ENCODE results near the gene UBXN10.

Gene UBXN10

DNA sequence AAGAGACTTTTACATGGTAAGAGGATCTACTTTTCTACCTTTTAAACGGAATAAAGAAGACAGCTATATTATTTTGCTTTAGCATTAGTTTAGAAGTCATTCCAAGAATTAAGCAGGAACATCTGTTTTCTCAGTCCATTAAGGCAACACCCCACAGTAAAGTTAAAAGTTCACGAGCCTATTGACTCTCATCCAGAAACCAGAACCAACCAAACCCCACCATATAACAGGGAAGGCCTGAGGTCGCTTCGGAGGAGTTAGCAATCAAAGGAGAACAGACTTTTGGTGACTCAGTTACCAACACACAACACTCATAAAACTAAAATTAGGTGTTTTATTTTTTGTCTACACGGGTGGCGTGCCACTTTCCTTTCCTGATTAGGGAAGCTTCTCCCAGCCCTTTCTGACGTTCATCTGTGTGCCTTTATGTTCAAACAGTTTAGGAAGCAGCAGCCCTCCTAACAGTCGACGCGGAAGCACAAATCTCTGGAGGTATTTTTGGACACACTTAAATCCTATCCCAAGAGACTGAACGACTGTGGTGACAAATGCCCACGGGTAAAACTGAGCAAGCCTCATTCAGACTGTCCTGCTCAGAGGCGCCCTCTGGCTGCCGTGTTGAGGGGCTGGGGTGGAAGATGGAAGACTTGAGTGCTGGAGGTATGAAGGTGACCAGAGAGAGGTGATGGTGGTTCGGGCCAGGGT is 9.0 kb downstream of the UBXN10 start:
- Mint-ChIP-seq H3K4me1 (ENCODE audit: low read depth) (peaks cover 5% of the 10 kb centered on the region), H3K27ac (no peak overlapping the region), H3K9me3 (no peaks in the 10 kb centered on the region), H3K4me3 (no peak overlapping the region), H3K36me3 (ENCODE audit: low read depth) (no peaks in the 10 kb centered on the region), H3K27me3 (peaks cover 51% of the 10 kb centered on the region)
- intact Hi-C loops (cut with micrococcal nuclease) = loop anchor here (1.0 to 2.0 kb wide), 3 partner anchors 94 to 277 kb away; no protein-coding TSS in a partner anchor

DNA sequence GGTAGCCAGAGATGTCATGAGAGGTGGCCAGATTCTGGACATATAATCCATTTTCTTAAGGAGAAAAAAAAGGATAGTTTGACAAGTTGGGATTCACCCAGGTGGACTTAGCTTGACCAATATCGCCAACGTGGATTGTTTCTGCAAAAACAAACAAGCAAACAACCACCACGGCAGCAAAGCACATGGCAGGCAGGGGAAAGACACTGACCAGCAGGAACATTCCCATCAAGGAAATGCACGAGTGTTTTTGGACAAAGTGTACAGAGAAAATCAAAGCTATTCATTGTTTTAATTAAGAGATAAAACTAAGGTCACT is 9.5 kb downstream of the UBXN10 start:
- H3K36me3 Mint-ChIP-seq (ENCODE audit: low read depth) = no peaks in the 10 kb centered on the region
- intact Hi-C loops (cut with micrococcal nuclease) = loop anchor here (1.0 to 2.0 kb wide), 3 partner anchors 95 to 277 kb away; no protein-coding TSS in a partner anchor
- H3K27me3 Mint-ChIP-seq = peaks cover 54% of the 10 kb centered on the region
- no peaks in the 10 kb centered on the region for H3K9me3 Mint-ChIP-seq
- peaks cover 5% of the 10 kb centered on the region for H3K4me1 Mint-ChIP-seq (ENCODE audit: low read depth)
- H3K4me3 Mint-ChIP-seq = no peak overlapping the region
- H3K27ac Mint-ChIP-seq = no peak overlapping the region

DNA sequence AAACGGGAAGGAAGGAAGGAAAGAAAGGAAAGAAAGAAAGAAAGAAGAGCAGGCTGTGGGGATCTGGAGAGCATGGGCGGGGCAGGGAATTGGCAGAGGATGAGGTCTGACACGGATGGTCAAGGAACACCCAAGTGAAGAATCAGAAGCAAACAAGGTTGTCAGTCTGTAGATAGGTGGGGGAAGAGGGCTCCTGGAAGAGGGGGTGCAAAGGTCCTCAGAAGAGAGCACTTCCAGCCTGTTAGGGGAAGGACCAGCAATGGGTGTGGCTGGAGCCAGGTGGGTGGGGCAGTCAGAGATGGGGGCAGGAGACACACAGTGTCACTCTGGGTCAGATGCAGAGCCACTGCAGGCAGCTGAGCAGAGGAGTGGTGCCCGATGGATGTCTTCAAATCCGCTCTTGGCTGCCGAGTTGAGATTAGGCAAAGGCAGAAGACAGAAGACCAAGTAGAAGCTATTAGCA is 11.5 kb downstream of the UBXN10 start:
- peaks cover 53% of the 10 kb centered on the region for H3K27me3 Mint-ChIP-seq
- H3K27ac Mint-ChIP-seq = no peak overlapping the region
- H3K4me1 Mint-ChIP-seq (ENCODE audit: low read depth) = peaks cover 5% of the 10 kb centered on the region
- no peak overlapping the region for H3K4me3 Mint-ChIP-seq
- no peaks in the 10 kb centered on the region for H3K9me3 Mint-ChIP-seq
- intact Hi-C loops (cut with micrococcal nuclease) = no loop called here
- no peaks in the 10 kb centered on the region for H3K36me3 Mint-ChIP-seq (ENCODE audit: low read depth)

DNA sequence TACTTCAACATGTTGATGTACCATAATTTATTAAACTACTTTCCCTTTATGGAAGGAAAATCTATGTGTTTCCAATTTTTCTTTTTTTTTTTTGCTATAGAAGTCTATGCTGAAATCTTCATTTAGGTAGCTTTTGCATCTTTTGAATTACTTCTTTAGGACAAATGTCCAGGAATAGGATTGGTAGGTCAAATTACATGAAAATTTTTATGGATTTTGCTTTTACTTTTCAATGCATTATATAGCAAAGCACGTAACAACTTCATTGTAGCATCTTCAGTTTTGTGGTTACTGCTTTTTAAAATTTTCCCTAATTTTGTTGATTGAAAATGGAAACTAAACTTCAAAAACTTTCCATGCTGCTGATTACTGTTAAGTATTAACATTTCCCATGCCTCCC is 12.4 kb downstream of the UBXN10 start:
- intact Hi-C loops (cut with micrococcal nuclease) = no loop called here
- Mint-ChIP-seq H3K4me3 (no peak overlapping the region), H3K36me3 (ENCODE audit: low read depth) (no peaks in the 10 kb centered on the region), H3K27ac (no peak overlapping the region), H3K27me3 (peaks cover 48% of the 10 kb centered on the region), H3K9me3 (no peaks in the 10 kb centered on the region), H3K4me1 (ENCODE audit: low read depth) (peaks cover 5% of the 10 kb centered on the region)

DNA sequence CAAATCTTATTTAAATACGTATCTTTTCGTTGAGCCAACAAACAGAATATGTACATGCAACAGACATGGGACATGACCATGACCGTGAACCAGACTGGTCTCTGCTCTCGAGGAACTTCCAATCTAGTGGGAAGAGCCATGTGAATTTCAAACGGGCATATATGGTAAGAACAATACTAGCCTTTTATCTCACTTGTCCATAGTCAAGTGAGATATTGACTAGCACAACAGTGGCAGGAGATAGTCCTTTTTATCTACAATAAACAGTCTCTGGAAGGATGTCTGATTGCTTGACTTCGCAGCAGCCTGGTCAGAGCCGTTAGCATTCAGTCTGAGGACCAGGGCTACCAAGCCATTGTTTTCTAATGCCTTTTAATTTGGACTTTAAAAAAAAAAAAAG is 13.0 kb downstream of the UBXN10 start:
- Mint-ChIP-seq H3K9me3 (no peaks in the 10 kb centered on the region), H3K4me3 (no peak overlapping the region), H3K27me3 (peaks cover 50% of the 10 kb centered on the region), H3K4me1 (ENCODE audit: low read depth) (peaks cover 5% of the 10 kb centered on the region), H3K27ac (no peak overlapping the region), H3K36me3 (ENCODE audit: low read depth) (no peaks in the 10 kb centered on the region)
- intact Hi-C loops (cut with micrococcal nuclease) = no loop called here

DNA sequence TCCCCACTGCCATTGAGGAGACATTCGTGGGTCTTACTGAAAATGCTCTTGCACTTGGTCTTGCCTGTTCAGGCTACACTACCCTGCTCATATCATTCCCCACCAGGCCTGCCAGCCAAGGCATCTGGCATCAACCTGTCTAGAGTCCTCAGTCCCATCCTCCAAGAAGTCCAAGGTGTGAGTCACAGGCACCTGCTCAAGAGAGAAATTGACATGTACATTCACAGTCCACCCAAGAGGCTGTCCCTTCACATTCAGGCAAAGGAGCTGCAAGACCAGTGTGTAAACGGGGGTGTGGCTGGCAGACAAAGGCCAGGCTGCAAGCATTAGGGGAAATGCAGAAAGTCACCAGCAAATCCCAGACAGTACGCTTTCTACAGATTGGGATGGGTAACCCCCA is 13.5 kb downstream of the UBXN10 start:
- Mint-ChIP-seq H3K9me3 (no peaks in the 10 kb centered on the region), H3K4me3 (no peak overlapping the region), H3K27me3 (peaks cover 50% of the 10 kb centered on the region), H3K36me3 (ENCODE audit: low read depth) (no peaks in the 10 kb centered on the region), H3K27ac (no peak overlapping the region), H3K4me1 (ENCODE audit: low read depth) (peaks cover 5% of the 10 kb centered on the region)
- intact Hi-C loops (cut with micrococcal nuclease) = no loop called here

DNA sequence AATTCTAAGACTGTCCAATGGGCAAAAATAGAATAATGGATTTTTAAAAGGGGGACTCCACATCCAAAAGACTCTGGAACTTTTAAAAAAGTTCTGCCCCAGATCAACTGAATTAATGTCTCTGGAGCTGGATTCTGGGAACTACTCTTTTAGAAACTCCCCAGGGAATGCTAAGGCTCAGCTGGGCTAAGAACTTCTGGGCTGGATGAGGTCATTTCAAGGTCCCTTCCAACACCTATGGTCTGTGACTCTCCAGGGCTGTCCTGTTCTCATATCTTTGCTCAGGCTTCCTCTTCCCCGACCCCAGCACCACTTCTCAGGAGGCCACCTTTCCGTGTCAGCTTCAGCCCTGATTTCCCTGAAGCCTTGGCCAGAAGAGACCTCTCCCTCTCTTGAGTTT is 13.9 kb downstream of the UBXN10 start:
- Mint-ChIP-seq H3K9me3 (no peaks in the 10 kb centered on the region), H3K36me3 (ENCODE audit: low read depth) (no peaks in the 10 kb centered on the region), H3K27ac (no peak overlapping the region), H3K4me1 (ENCODE audit: low read depth) (peaks cover 5% of the 10 kb centered on the region), H3K27me3 (peaks cover 50% of the 10 kb centered on the region), H3K4me3 (no peak overlapping the region)
- intact Hi-C loops (cut with micrococcal nuclease) = no loop called here

DNA sequence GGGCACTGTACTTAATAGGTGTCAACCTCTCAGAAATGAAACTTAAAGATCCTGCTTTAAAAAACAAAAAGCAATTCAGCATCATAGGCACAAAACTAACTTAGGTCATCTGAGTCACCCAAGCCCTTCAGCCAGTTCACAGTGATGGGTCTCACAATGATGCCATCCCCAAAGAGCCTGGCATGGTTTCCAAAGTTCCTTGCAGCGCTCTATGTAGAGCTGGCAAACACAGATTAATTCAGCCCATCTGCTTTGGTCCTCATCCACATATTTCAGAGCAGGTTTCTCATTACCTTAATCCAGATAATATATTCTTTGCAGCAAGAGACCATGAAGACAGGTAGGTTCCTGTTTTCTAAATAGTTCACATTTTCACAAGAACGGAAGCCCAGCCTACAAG is 15.1 kb downstream of the UBXN10 start:
- intact Hi-C loops (cut with micrococcal nuclease) = no loop called here
- H3K27me3 Mint-ChIP-seq = peaks cover 47% of the 10 kb centered on the region
- no peaks in the 10 kb centered on the region for H3K9me3 Mint-ChIP-seq

DNA sequence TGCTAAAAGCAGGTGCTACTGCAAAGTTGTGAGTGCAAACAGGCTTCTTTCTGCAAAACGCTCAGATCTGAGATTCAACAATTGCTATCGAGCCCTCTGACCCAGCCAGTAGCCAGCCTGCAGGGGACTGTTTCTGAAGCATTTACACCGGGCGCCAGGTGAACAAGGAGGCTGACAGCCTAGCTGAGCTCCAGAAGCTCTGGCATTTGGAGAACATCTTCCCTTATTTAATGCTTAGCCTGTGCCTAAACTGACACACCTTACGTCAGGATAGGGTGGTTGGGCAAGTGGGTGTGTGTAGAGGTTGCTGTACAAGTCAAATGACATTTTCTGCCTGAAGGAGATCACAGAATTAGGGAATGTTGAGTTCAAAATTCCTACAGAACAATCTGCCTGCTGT is 16.3 kb downstream of the UBXN10 start:
- Mint-ChIP-seq H3K27me3 (peaks cover 39% of the 10 kb centered on the region), H3K27ac (no peak overlapping the region), H3K36me3 (ENCODE audit: low read depth) (no peaks in the 10 kb centered on the region), H3K9me3 (no peaks in the 10 kb centered on the region), H3K4me1 (ENCODE audit: low read depth) (peaks cover 3% of the 10 kb centered on the region), H3K4me3 (no peak overlapping the region)
- intact Hi-C loops (cut with micrococcal nuclease) = no loop called here

More for the DNA sequence above, 15.1 kb downstream of the UBXN10 start:
- Mint-ChIP-seq H3K36me3 (ENCODE audit: low read depth) (no peaks in the 10 kb centered on the region), H3K4me1 (ENCODE audit: low read depth) (peaks cover 5% of the 10 kb centered on the region), H3K27ac (no peak overlapping the region), H3K4me3 (no peak overlapping the region)

DNA sequence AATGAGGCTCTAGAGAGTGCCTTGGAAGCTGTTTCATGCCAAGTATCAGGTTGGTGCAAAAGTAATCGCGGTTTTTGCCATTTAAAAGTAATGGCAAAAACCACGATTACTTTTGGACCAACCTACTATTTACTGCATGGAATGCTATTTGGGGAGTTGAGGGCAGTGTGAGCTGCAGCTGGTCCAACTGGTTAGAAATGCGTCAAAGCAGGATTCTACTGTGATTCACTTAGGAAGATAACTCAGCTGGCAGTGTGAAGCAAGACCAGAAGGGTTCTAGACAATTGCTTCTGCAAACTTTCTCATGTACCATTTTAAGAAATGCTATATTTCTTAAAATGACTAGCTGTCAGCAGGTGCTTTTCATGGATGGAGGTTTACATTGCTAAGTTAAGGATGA is 21.6 kb downstream of the UBXN10 start:
- Mint-ChIP-seq H3K36me3 (ENCODE audit: low read depth) (no peaks in the 10 kb centered on the region), H3K27me3 (peaks cover 29% of the 10 kb centered on the region)
- intact Hi-C loops (cut with micrococcal nuclease) = no loop called here

DNA sequence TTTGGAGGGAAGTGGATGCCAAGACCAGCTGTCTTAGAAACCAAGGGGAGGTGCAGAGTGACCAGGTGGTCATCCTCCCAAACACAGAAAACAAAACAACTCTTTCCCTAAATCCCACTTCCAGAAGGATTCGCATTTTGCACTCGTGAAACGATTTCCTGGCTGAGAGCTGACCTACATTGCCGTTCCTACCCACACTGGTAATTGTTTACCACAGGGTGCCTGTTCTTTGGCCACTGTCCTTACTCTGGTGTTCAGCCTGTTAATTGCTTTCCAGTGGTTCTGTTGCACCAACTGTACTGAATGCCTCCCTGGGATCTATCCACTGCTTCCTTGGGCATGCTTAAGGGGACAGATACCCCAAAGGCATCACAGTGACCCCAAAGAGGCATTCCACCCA is 23.6 kb downstream of the UBXN10 start:
- no peaks in the 10 kb centered on the region for H3K9me3 Mint-ChIP-seq
- H3K36me3 Mint-ChIP-seq (ENCODE audit: low read depth) = no peaks in the 10 kb centered on the region
- no peak overlapping the region for H3K27ac Mint-ChIP-seq
- intact Hi-C loops (cut with micrococcal nuclease) = no loop called here
- H3K4me3 Mint-ChIP-seq = no peak overlapping the region
- H3K4me1 Mint-ChIP-seq (ENCODE audit: low read depth) = no peaks in the 10 kb centered on the region
- peaks cover 40% of the 10 kb centered on the region for H3K27me3 Mint-ChIP-seq

More for the DNA sequence above, 21.6 kb downstream of the UBXN10 start:
- no peaks in the 10 kb centered on the region for H3K4me1 Mint-ChIP-seq (ENCODE audit: low read depth)
- H3K27ac Mint-ChIP-seq = no peak overlapping the region
- H3K9me3 Mint-ChIP-seq = no peaks in the 10 kb centered on the region
- no peak overlapping the region for H3K4me3 Mint-ChIP-seq

DNA sequence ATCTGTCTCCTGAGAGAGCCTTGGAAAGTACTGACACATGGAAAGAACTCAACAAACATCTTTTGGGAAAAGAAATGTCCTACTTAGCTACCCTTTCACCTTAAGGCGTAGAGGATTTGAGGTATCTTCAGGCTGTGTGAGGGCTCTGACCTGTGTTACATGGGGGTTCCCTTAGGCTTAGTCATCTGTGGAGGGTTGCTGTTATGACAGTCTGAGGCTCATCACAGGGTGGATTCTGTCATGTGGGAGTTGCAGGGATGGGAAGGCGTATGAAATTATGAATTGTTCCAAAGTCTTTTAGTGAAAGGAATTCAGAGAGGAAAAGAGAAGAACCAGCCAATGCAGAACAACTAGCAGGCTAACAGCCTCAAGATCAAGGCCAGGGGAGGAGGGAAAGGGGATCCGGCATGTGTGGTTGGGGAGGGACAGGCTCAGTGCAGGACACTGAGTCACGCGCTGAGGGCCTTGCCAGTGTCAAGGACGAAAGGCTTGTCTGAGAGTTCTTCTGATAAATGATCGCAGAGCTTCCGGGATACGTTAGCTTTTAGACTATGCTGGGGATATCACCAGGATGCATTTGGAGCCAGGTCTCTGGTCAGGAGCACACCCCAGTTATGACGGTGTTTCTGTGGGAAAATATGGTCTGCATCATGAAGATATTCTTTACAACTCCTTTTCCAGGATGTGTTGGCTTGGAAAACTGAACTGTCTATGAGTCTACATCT is 25.0 kb downstream of the UBXN10 start:
- no peak overlapping the region for H3K27ac Mint-ChIP-seq
- intact Hi-C loops (cut with micrococcal nuclease) = no loop called here
- peaks cover 46% of the 10 kb centered on the region for H3K27me3 Mint-ChIP-seq
- H3K4me3 Mint-ChIP-seq = no peak overlapping the region
- no peaks in the 10 kb centered on the region for H3K9me3 Mint-ChIP-seq
- H3K4me1 Mint-ChIP-seq (ENCODE audit: low read depth) = no peaks in the 10 kb centered on the region
- no peaks in the 10 kb centered on the region for H3K36me3 Mint-ChIP-seq (ENCODE audit: low read depth)

DNA sequence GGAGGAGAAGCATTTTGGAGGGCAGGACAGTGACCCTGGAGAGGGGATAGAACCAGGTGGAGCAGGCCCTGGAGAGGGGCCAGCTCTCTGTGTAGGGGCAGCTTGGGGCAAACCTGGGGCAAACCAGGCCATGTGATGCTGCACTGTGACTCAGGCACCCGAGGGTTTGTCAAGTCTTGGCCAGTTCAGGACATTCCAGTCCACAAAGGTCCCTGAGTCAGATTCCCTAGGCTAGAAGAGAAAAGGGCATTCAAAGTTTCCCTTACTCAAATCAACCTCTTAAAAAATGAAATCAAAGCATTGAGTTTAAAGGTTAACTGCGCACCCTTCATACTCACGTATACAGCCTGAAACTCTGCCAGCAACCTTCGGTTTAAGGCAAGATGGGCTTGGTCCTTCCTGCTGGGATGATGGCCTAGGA is 25.6 kb downstream of the UBXN10 start:
- H3K4me1 Mint-ChIP-seq (ENCODE audit: low read depth) = no peaks in the 10 kb centered on the region
- intact Hi-C loops (cut with micrococcal nuclease) = no loop called here
- no peaks in the 10 kb centered on the region for H3K9me3 Mint-ChIP-seq
- no peak overlapping the region for H3K4me3 Mint-ChIP-seq
- peaks cover 47% of the 10 kb centered on the region for H3K27me3 Mint-ChIP-seq
- no peaks in the 10 kb centered on the region for H3K36me3 Mint-ChIP-seq (ENCODE audit: low read depth)
- no peak overlapping the region for H3K27ac Mint-ChIP-seq

DNA sequence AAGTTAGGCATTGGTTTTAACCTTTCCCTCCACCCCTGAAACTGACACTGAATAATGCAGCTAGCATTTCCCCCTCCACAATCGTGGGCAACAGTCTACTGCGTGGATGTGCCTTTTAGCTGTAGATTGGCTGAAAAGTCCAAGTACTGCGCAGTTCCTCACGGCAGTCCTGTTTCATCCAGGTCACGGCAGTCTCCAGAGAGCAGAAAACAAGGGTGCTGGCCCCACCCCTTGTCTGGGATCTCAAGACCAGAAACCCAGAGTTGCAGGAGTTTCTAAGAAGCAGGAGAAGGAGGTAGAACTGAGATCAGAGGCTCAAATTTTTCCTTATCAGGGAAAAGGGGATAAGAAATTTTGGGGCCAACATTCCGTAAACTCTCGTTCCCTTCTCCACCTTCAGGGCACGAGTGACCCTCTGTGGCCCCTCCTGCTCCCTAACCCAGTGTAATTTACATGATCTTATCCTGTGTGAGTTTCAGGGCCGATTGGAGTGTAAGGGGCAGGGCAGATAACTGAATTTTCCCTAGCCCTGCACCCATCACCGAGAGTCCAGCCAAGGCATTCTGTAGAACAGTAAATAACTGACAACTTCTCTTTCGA is 26.3 kb downstream of the UBXN10 start:
- Mint-ChIP-seq H3K27me3 (peaks cover 47% of the 10 kb centered on the region), H3K4me3 (no peak overlapping the region), H3K36me3 (ENCODE audit: low read depth) (no peaks in the 10 kb centered on the region), H3K4me1 (ENCODE audit: low read depth) (no peaks in the 10 kb centered on the region), H3K9me3 (no peaks in the 10 kb centered on the region), H3K27ac (no peak overlapping the region)
- intact Hi-C loops (cut with micrococcal nuclease) = loop anchor here (2.0 kb wide), 1 partner anchor 283 kb away; no protein-coding TSS in a partner anchor

Measured in dendritic cell treated with granulocyte-macrophage colony-stimulating factor and Interleukin-4, amounts not matched to agents 40 ng/mL and 50 ng/mL, for 4 days (primary cell).